IMR-90 (cell line): ENCODE results near the gene GATA3.

Experiments used
- MAZ ChIP-seq: IDR thresholded peaks from 2 replicates; pipeline ENCODE4 v1.6.1; 2012; ENCODE audit warnings: low read depth, mild to moderate bottlenecking, low read length, improper control_type of control experiment, moderate library complexity, borderline replicate concordance
- TF ChIP-seq, protein P1 (sequence below): conservative IDR thresholded peaks from 2 replicates; pipeline ENCODE4 v1.5.1; 2012; ENCODE audit warnings: mild to moderate bottlenecking, low read depth, low read length, improper control_type of control experiment

DNA sequence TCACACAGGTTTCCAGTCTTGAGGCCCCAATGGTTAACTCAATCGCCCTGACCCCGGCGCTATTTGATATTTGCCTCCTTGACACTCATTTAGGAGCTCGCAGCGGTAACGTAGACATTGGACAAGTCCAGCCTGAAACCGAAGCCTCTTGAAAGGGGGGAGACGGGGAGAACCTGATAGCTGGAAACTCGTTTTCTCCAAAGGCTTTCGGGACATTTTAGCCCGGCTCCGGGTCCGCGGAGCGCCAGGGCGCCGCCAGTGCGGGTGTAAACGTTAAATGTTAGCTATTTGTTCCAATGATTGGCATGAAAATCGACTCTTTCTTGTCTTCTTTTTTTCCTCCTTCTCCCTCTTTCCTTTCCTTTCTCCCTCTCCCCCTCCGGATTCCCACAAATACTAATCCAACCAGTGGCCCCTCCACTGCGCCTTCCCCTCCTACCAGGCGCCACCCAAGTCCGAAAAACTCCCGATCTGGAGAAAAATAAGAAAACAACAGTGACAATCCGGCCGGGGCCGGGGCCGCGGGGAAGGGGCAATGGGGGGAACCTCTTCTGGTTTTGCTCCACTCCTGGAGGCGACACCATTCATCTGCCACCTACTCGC, 17.2 kb upstream of the GATA3 start:
- TF ChIP-seq MAZ, result no peak
- TF ChIP-seq, protein P1, sequence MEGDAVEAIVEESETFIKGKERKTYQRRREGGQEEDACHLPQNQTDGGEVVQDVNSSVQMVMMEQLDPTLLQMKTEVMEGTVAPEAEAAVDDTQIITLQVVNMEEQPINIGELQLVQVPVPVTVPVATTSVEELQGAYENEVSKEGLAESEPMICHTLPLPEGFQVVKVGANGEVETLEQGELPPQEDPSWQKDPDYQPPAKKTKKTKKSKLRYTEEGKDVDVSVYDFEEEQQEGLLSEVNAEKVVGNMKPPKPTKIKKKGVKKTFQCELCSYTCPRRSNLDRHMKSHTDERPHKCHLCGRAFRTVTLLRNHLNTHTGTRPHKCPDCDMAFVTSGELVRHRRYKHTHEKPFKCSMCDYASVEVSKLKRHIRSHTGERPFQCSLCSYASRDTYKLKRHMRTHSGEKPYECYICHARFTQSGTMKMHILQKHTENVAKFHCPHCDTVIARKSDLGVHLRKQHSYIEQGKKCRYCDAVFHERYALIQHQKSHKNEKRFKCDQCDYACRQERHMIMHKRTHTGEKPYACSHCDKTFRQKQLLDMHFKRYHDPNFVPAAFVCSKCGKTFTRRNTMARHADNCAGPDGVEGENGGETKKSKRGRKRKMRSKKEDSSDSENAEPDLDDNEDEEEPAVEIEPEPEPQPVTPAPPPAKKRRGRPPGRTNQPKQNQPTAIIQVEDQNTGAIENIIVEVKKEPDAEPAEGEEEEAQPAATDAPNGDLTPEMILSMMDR, result no peak
